HEK293 (cell line): ENCODE data around the gene LGSN.

Experiments used
- CTCF ChIP-seq: fragments of 450-650 bp; formaldehyde crosslinking; IDR thresholded peaks from 2 replicates; pipeline ENCODE4 v1.5.1; 2016; ENCODE audit warnings: missing biosample characterization, missing genetic modification characterization
- GLI4 ChIP-seq: fragments of 450-650 bp; formaldehyde crosslinking; IDR thresholded peaks from 2 replicates; pipeline ENCODE4 v1.5.1; 2016; ENCODE audit warnings: missing biosample characterization, missing genetic modification characterization
- MYNN ChIP-seq: fragments of 450-650 bp; formaldehyde crosslinking; IDR thresholded peaks from 2 replicates; pipeline ENCODE4 v1.5.1; 2016; ENCODE audit warnings: missing biosample characterization, missing genetic modification characterization, borderline replicate concordance
- SALL2 ChIP-seq: fragments of 450-650 bp; formaldehyde crosslinking; IDR thresholded peaks from 2 replicates; pipeline ENCODE4 v1.5.0; 2017; ENCODE audit warnings: missing biosample characterization, mild to moderate bottlenecking, missing genetic modification characterization, borderline replicate concordance
- TCF7L2 ChIP-seq: IDR thresholded peaks from 2 replicates; pipeline ENCODE4 v1.6.1; 2011; ENCODE audit warnings: low read depth, mild to moderate bottlenecking, inconsistent platforms, low read length, moderate library complexity, borderline replicate concordance
- ZNF184 ChIP-seq: fragments of 450-650 bp; IDR thresholded peaks from 2 replicates; pipeline ENCODE4 v1.5.1; 2018; ENCODE audit warnings: missing biosample characterization, mild to moderate bottlenecking, missing genetic modification characterization

DNA sequence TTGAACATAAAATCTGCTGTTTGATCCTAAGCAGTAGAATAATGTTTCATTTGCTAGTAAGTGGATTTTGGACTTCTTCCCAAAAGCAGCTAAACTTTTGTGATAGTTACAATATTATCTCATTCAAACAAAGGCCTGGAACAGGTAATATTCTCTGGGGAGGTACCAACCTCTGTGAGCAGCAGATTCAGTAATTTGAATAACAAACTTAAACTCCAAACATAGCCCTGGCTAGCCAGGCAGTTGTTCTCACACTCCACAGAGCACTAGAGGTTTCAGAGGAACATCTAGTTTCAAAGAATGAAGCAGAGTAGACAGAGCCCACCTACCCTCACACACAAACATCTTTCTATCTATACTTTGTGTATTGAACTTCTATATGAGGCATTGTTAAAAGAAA lies 40.9 kb downstream of the LGSN start:
- no peak for TF ChIP-seq MYNN (tag by site-specific recombination)
- TF ChIP-seq CTCF (tag by site-specific recombination): no peak
- TF ChIP-seq GLI4 (tag by site-specific recombination): no peak
- TF ChIP-seq SALL2 (tag by site-specific recombination): no peak
- no peak for TF ChIP-seq TCF7L2
- no peak for TF ChIP-seq ZNF184 (tag by site-specific recombination)
